ENCODE results near the gene INTS2. TPM values are rescaled to one million over a fixed set of nuclear protein-coding genes. Genes with fewer than 3 reads are reported as not detected.
"Not testable (repeated sequence)": the region's sequence is repeated elsewhere in the genome, so short reads cannot be mapped to it uniquely, and the experiment has no call there.

The INTS2 gene
- polyA plus RNA-seq, 6 donors from 2014 or later, result 2.4 to 6.1 (median 3.6) TPM; not detected in 1

GRCh38 chr17:61821655-61822054 lies 106.1 kb downstream of the INTS2 start:
- Mint-ChIP-seq H3K27ac (peak overlapping the region in 2 of 6 donors; percentile 5 to 41), H3K36me3 (peaks cover 0 to 7% of the 10 kb centered on the region in 2 donors), H3K9me3 (peaks cover 0 to 17% (median 9%) of the 10 kb centered on the region in 7 donors), H3K4me3 (no peak overlapping the region), H3K27me3 (no peaks in the 10 kb centered on the region), H3K4me1 (peaks cover 2 to 11% (median 4%) of the 10 kb centered on the region in 3 donors)
- DNase-seq (no peak), ATAC-seq (ENCODE audit: low read depth in 2 of 2) (no peak)

GRCh38 chr17:61819265-61819664 lies 108.5 kb downstream of the INTS2 start:
- ATAC-seq (ENCODE audit: low read depth in 2 of 2); H3K27ac Mint-ChIP-seq; H3K36me3 Mint-ChIP-seq; DNase-seq; H3K4me3 Mint-ChIP-seq; H3K27me3 Mint-ChIP-seq: not testable (repeated sequence)
- Mint-ChIP-seq H3K9me3 (peaks cover 0 to 16% (median 7%) of the 10 kb centered on the region in 7 donors), H3K4me1 (peaks cover 13 to 33% (median 21%) of the 10 kb centered on the region in 3 donors)

GRCh38 chr17:61818225-61818624 lies 109.6 kb downstream of the INTS2 start:
- peaks cover 0 to 7% of the 10 kb centered on the region in 2 donors for H3K36me3 Mint-ChIP-seq
- peaks cover 13 to 40% (median 24%) of the 10 kb centered on the region in 3 donors for H3K4me1 Mint-ChIP-seq
- no peak for DNase-seq
- H3K27ac Mint-ChIP-seq, result no peak overlapping the region
- no peaks in the 10 kb centered on the region for H3K27me3 Mint-ChIP-seq
- H3K4me3 Mint-ChIP-seq, result no peak overlapping the region
- peaks cover 0 to 16% (median 7%) of the 10 kb centered on the region in 7 donors for H3K9me3 Mint-ChIP-seq
- no peak for ATAC-seq (ENCODE audit: low read depth in 2 of 2)

GRCh38 chr17:61817452-61817851 lies 110.3 kb downstream of the INTS2 start:
- Mint-ChIP-seq H3K4me1 (peaks cover 19 to 40% (median 24%) of the 10 kb centered on the region in 3 donors), H3K9me3 (peaks cover 0 to 16% (median 7%) of the 10 kb centered on the region in 7 donors), H3K4me3 (peak overlapping the region in 2 of 8 donors; percentile 66 to 74), H3K27me3 (no peaks in the 10 kb centered on the region), H3K27ac (no peak overlapping the region), H3K36me3 (peaks cover 0 to 7% of the 10 kb centered on the region in 2 donors)
- ATAC-seq (ENCODE audit: low read depth in 2 of 2) (no peak), DNase-seq (no peak)

- ATAC-seq (ENCODE audit: low read depth in 2 of 2) (peak; percentile 73 to 85), DNase-seq (peak; percentile 42)
- Mint-ChIP-seq H3K9me3 (peaks cover 0 to 13% (median 6%) of the 10 kb centered on the region in 7 donors), H3K4me1 (peaks cover 19 to 38% (median 24%) of the 10 kb centered on the region in 3 donors), H3K4me3 (peak overlapping the region; percentile 5 to 84 (median 70)), H3K27me3 (no peaks in the 10 kb centered on the region), H3K36me3 (peaks cover 0 to 7% of the 10 kb centered on the region in 2 donors), H3K27ac (peak overlapping the region; percentile 26 to 86 (median 48))
Measured at GRCh38 chr17:61816538-61816937, 111.2 kb downstream of the INTS2 start.

- H3K4me3 Mint-ChIP-seq, result peak overlapping the region; percentile 5 to 84 (median 70)
- H3K27me3 Mint-ChIP-seq, result no peaks in the 10 kb centered on the region
- peaks cover 0 to 7% of the 10 kb centered on the region in 2 donors for H3K36me3 Mint-ChIP-seq
- peaks cover 0 to 9% (median 5%) of the 10 kb centered on the region in 7 donors for H3K9me3 Mint-ChIP-seq
- DNase-seq (no peak), ATAC-seq (ENCODE audit: low read depth in 2 of 2) (peak; percentile 49 to 56)
- H3K4me1 Mint-ChIP-seq, result peaks cover 19 to 38% (median 24%) of the 10 kb centered on the region in 3 donors
- H3K27ac Mint-ChIP-seq, result peak overlapping the region in 5 of 6 donors; percentile 31 to 71 (median 42)
Measured at GRCh38 chr17:61815863-61816503, 111.8 kb downstream of the INTS2 start.

Other genes starting within 250 kb of the INTS2 start
- gene BRIP1, start 64.5 kb downstream of the INTS2 start, polyA plus RNA-seq (ENCODE audit: low read depth in 6 of 6), result 1 to 10 TPM in 1 of 6 donors, under 1 TPM in 4, not detected in 1; 0.29 to 1.1 (median 0.44) TPM
- gene MED13, start 137.3 kb upstream of the INTS2 start, polyA plus RNA-seq (ENCODE audit: low read depth in 6 of 6), result 1 to 10 TPM in 5 of 6 donors, under 1 TPM in 1; 0.60 to 8.6 (median 4.9) TPM

All from naive B cell (primary cell).